ENCODE results near the gene RIOK1. TPM values are rescaled to one million over a fixed set of nuclear protein-coding genes. Genes with fewer than 3 reads are reported as not detected.

Gene RIOK1
- total and polyA plus RNA-seq, 9 of the 15 experiments (the other 6 are each of a cell fraction or from before 2014, with no cell fraction given): 24.9 to 101 (median 52.2) TPM

DNA sequence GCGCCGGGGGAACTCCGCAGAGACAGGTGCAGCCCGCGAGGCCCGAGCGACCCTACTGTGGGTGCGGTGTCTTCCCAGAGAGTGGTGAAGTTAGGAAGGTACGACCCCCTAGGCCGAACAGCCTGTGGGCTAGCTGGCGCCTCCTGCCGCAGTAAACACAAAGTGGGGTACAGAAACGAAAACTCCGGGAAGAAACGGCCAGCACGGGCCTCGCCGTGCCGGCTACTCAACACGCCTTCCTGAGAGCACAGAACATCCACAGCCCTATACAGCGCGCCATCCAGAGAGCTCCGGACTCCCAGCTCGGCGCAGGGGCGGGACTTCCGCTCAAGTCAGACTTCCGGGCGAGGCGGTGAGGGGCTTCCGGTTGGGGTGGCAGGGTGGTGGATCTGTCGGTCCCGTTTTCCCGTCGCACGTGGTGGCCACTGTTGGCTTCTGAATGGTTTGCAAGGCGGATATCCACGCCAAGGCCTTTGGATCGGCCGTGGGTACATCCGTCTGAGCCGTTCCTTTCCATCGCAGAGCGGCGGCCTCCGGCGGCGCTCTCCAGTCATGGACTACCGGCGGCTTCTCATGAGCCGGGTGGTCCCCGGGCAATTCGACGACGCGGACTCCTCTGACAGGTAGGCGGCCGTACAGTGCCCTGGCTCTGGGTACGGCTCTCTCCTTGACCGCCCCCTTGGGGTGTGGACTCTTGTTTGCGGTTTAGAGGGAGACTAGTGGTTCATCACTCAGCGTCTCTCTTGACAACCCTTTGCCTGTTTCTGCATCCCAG lies at the start of gene RIOK1, which contains the start of gene CAGE1 (continued):
- no peak for TF ChIP-seq ZKSCAN8 (CRISPR knock-in tag; IDR thresholded peaks at IDR 0.05)
- TF ChIP-seq, protein P1, sequence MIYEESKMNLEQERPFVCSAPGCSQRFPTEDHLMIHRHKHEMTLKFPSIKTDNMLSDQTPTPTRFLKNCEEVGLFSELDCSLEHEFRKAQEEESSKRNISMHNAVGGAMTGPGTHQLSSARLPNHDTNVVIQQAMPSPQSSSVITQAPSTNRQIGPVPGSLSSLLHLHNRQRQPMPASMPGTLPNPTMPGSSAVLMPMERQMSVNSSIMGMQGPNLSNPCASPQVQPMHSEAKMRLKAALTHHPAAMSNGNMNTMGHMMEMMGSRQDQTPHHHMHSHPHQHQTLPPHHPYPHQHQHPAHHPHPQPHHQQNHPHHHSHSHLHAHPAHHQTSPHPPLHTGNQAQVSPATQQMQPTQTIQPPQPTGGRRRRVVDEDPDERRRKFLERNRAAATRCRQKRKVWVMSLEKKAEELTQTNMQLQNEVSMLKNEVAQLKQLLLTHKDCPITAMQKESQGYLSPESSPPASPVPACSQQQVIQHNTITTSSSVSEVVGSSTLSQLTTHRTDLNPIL (CRISPR knock-in tag; IDR thresholded peaks at IDR 0.05): no peak
- no peak for TF ChIP-seq ZNF174 (CRISPR knock-in tag; IDR thresholded peaks at IDR 0.05)
- TF ChIP-seq, protein P2, sequence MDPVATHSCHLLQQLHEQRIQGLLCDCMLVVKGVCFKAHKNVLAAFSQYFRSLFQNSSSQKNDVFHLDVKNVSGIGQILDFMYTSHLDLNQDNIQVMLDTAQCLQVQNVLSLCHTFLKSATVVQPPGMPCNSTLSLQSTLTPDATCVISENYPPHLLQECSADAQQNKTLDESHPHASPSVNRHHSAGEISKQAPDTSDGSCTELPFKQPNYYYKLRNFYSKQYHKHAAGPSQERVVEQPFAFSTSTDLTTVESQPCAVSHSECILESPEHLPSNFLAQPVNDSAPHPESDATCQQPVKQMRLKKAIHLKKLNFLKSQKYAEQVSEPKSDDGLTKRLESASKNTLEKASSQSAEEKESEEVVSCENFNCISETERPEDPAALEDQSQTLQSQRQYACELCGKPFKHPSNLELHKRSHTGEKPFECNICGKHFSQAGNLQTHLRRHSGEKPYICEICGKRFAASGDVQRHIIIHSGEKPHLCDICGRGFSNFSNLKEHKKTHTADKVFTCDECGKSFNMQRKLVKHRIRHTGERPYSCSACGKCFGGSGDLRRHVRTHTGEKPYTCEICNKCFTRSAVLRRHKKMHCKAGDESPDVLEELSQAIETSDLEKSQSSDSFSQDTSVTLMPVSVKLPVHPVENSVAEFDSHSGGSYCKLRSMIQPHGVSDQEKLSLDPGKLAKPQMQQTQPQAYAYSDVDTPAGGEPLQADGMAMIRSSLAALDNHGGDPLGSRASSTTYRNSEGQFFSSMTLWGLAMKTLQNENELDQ (CRISPR knock-in tag; IDR thresholded peaks at IDR 0.05; ENCODE audit: borderline replicate concordance): no peak
- no peak for TF ChIP-seq HNRNPK (IDR thresholded peaks at IDR 0.05; ENCODE audit: low read depth, low read length, poor library complexity, severe bottlenecking)
- TF ChIP-seq NBN (IDR thresholded peaks at IDR 0.05; ENCODE audit: low read depth): peak; percentile 84; the same call in 1 of the 2 replicates
- 0 out of 3 replicates have a peak, but pooled peaks of 1 of the 2 experiments have one; percentile 54 for TF ChIP-seq CBX3 (IDR thresholded peaks at IDR 0.05; ENCODE audit: borderline replicate concordance in 1 of 2, low read length in 2 of 2)
- TF ChIP-seq, protein P3, sequence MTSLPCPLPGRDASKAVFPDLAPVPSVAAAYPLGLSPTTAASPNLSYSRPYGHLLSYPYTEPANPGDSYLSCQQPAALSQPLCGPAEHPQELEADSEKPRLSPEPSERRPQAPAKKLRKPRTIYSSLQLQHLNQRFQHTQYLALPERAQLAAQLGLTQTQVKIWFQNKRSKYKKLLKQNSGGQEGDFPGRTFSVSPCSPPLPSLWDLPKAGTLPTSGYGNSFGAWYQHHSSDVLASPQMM (CRISPR knock-in tag; IDR thresholded peaks at IDR 0.05): no peak
- TF ChIP-seq, protein P4, sequence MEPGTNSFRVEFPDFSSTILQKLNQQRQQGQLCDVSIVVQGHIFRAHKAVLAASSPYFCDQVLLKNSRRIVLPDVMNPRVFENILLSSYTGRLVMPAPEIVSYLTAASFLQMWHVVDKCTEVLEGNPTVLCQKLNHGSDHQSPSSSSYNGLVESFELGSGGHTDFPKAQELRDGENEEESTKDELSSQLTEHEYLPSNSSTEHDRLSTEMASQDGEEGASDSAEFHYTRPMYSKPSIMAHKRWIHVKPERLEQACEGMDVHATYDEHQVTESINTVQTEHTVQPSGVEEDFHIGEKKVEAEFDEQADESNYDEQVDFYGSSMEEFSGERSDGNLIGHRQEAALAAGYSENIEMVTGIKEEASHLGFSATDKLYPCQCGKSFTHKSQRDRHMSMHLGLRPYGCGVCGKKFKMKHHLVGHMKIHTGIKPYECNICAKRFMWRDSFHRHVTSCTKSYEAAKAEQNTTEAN (CRISPR knock-in tag; IDR thresholded peaks at IDR 0.05): 0 out of 2 replicates have a peak, but pooled peaks have one; percentile 63
- peak; percentile 4 for TF ChIP-seq NEUROD1 (IDR thresholded peaks at IDR 0.05; ENCODE audit: borderline replicate concordance, low read depth, low read length, partially characterized antibody)
- no peak for TF ChIP-seq GATAD2B (IDR thresholded peaks at IDR 0.05; ENCODE audit: borderline replicate concordance)
- no peak for TF ChIP-seq ZNF12 (CRISPR knock-in tag; IDR thresholded peaks at IDR 0.05)
- TF ChIP-seq, protein P5, sequence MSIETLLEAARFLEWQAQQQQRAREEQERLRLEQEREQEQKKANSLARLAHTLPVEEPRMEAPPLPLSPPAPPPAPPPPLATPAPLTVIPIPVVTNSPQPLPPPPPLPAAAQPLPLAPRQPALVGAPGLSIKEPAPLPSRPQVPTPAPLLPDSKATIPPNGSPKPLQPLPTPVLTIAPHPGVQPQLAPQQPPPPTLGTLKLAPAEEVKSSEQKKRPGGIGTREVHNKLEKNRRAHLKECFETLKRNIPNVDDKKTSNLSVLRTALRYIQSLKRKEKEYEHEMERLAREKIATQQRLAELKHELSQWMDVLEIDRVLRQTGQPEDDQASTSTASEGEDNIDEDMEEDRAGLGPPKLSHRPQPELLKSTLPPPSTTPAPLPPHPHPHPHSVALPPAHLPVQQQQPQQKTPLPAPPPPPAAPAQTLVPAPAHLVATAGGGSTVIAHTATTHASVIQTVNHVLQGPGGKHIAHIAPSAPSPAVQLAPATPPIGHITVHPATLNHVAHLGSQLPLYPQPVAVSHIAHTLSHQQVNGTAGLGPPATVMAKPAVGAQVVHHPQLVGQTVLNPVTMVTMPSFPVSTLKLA (conservative IDR thresholded peaks at IDR 0.05): peak; percentile 98 to 99
- TF ChIP-seq THRAP3 (IDR thresholded peaks at IDR 0.05; ENCODE audit: borderline replicate concordance): no peak
- TF ChIP-seq MCM7 (IDR thresholded peaks at IDR 0.05): no peak
- TF ChIP-seq KDM1A (IDR thresholded peaks at IDR 0.05): no peak; a peak in 1 of 4 replicates
- no peak for TF ChIP-seq ZKSCAN3 (CRISPR knock-in tag; IDR thresholded peaks at IDR 0.05)
- TF ChIP-seq RFX5 (IDR thresholded peaks at IDR 0.05; ENCODE audit: low read depth, low read length): 0 out of 2 replicates have a peak, but pooled peaks have one; percentile 24
- TF ChIP-seq HOXB6 (CRISPR knock-in tag; IDR thresholded peaks at IDR 0.05; ENCODE audit: borderline replicate concordance): no peak
- TF ChIP-seq MECOM (CRISPR knock-in tag; IDR thresholded peaks at IDR 0.05): 0 out of 2 replicates have a peak, but pooled peaks have one; percentile 24

Measured in K562 (cell line).